Measurements from ENCODE around the gene FKBP1B. TPM values are rescaled to one million over a fixed set of nuclear protein-coding genes. Genes with fewer than 3 reads are reported as not detected.

Gene FKBP1B
- total RNA-seq, 1 donor from 2014 or later = 20.6 TPM

GRCh38 chr2:24077879-24078278, 28.3 kb downstream of the FKBP1B start:
- TF ChIP-seq, protein P1, sequence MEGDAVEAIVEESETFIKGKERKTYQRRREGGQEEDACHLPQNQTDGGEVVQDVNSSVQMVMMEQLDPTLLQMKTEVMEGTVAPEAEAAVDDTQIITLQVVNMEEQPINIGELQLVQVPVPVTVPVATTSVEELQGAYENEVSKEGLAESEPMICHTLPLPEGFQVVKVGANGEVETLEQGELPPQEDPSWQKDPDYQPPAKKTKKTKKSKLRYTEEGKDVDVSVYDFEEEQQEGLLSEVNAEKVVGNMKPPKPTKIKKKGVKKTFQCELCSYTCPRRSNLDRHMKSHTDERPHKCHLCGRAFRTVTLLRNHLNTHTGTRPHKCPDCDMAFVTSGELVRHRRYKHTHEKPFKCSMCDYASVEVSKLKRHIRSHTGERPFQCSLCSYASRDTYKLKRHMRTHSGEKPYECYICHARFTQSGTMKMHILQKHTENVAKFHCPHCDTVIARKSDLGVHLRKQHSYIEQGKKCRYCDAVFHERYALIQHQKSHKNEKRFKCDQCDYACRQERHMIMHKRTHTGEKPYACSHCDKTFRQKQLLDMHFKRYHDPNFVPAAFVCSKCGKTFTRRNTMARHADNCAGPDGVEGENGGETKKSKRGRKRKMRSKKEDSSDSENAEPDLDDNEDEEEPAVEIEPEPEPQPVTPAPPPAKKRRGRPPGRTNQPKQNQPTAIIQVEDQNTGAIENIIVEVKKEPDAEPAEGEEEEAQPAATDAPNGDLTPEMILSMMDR (conservative IDR thresholded peaks at IDR 0.05; ENCODE audit: low read depth, low read length) = no peak
- no peak for DNase-seq (ENCODE audit: low read depth)
- H3K4me3 ChIP-seq (ENCODE audit: low read depth, low read length) = peak overlapping the region; percentile 90

DNA sequence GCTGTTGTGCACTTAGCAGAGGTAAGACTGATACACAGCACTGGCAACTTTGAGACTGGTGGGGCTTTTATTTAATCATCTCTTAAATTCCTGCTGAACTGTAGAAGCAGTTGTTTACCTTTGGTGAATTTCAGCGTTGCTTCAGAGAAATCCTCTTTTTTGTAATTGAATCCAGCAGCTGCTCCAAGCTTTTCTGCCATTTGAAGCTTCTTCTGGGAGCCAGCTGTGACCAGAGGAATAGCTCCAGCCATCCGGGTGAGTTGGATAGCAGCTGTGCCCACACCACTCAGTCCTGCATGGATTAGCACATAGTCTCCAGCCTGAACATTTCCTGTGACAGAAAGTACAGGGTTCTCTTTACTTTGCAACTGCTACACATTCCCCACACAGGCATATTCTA, 31.2 kb downstream of the FKBP1B start:
- no peak overlapping the region for H3K4me3 ChIP-seq (ENCODE audit: low read depth, low read length)
- DNase-seq (ENCODE audit: low read depth) = no peak
- TF ChIP-seq, protein P1 (conservative IDR thresholded peaks at IDR 0.05; ENCODE audit: low read depth, low read length) = no peak

GRCh38 chr2:24082787-24083566, 33.4 kb downstream of the FKBP1B start:
- TF ChIP-seq, protein P1 (conservative IDR thresholded peaks at IDR 0.05; ENCODE audit: low read depth, low read length) = no peak
- peak overlapping the region; percentile 71 for H3K4me3 ChIP-seq (ENCODE audit: low read depth, low read length)
- DNase-seq (ENCODE audit: low read depth) = no peak

DNA sequence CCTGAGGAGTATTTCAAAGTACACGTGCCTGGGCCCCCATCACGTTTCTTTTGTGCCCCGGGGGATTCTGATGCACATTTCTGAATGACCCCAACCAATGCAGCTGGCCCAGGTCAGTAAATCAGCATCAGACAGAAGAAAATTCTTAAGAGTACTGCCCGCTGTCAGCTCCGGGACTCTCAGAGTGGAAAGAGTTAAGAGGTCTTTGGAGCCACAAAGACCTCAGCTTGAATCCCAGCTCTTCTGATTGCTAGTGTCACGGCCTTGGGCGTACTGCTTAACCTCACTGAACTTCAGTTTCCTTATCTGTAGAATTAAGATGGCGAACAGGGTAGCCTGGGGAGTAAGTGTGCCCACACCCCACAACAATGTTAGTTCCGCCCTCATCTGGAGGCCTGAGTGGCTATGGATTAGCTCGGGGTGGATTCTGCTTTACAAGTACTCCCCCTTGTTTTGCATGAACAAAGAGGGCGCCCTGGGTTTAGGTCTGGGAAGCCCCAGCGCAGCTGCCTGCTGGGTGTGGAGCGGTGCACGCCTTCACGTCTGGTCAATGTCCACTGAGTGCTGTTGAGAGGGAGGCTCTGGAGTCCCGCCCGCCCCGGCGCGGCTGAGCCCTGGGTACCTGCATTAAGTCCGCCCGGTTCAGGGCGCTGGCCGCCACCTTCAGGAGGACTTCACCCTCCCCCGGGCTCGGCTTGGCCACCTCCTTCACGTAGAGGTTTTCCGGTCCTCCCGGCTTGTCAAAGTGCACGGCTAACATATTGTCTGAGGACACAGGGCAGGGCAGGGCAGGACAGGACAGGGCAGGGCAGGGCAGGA, 34.2 kb downstream of the FKBP1B start:
- peak; percentile 41 for DNase-seq (ENCODE audit: low read depth)
- H3K4me3 ChIP-seq (ENCODE audit: low read depth, low read length) = peak overlapping the region; percentile 71
- TF ChIP-seq, protein P1 (conservative IDR thresholded peaks at IDR 0.05; ENCODE audit: low read depth, low read length) = no peak

- TF ChIP-seq, protein P1 (conservative IDR thresholded peaks at IDR 0.05; ENCODE audit: low read depth, low read length) = peak; percentile 76
- DNase-seq (ENCODE audit: low read depth) = peak; percentile 23
- peak within 1 kb of the TSS; percentile 71 for H3K4me3 ChIP-seq (ENCODE audit: low read depth, low read length)
Observed at GRCh38 chr2:24084386-24085199, 35.1 kb downstream of the FKBP1B start, which contains the start of gene TP53I3. Gene TP53I3 (minus strand): TSS chr2:24084834. CDS start chr2:24084326, 508 bp downstream.

DNA sequence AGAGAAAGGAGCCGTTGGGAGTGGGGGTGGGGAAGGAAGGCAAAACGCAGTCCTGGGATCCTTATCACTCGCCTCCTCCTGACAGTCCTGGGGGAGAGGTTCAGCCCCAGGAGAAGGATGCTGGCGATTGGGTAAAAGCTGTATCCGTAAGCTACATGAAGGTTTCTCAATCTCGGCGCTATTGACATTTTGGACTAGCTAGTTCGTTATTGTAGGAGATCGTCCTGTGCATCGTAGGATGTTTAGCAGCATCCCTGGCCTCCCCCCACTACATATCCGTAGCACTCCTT, 35.6 kb downstream of the FKBP1B start:
- no peak for DNase-seq (ENCODE audit: low read depth)
- peak overlapping the region; percentile 71 for H3K4me3 ChIP-seq (ENCODE audit: low read depth, low read length)
- TF ChIP-seq, protein P1 (conservative IDR thresholded peaks at IDR 0.05; ENCODE audit: low read depth, low read length) = no peak
